HEK293T (cell line): Measurements from ENCODE around the gene KIAA1671.

Experiments used
- CTCF ChIA-PET: fragments of 350-600 bp; formaldehyde crosslinking; extraction: SDS; loops from one replicate; lab custom pipeline; 2021; ENCODE audit warnings: antibody characterized with exemption, inconsistent platforms; lab: Yijun Ruan, JAX
- POLR2A ChIA-PET: fragments of 350-600 bp; formaldehyde crosslinking; extraction: SDS; loops from one replicate; lab custom pipeline; 2020; ENCODE audit warnings: antibody characterized with exemption, inconsistent platforms; lab: Yijun Ruan, JAX
- DNase-seq: peaks from one replicate; pipeline ENCODE4 v3.0.0; 2012; ENCODE audit warnings: mixed read lengths; ENCODE audit errors: extremely low spot score
- ARNT ChIP-seq: fragments of 450-650 bp; IDR thresholded peaks from 2 replicates; pipeline ENCODE4 v1.6.1; 2017; ENCODE audit warnings: mild to moderate bottlenecking
- BHLHE40 ChIP-seq: fragments of 450-650 bp; IDR thresholded peaks from 2 replicates; pipeline ENCODE4 v1.6.1; 2016; ENCODE audit warnings: mild to moderate bottlenecking, moderate library complexity, borderline replicate concordance
- CTBP1 ChIP-seq: fragments of 450-650 bp; IDR thresholded peaks from 2 replicates; pipeline ENCODE4 v1.6.1; 2016; ENCODE audit warnings: borderline replicate concordance
- ELF4 ChIP-seq: fragments of 450-650 bp; IDR thresholded peaks from 2 replicates; pipeline ENCODE4 v1.6.1; 2017; ENCODE audit warnings: antibody characterized with exemption
- FOXA1 ChIP-seq: fragments of 450-650 bp; IDR thresholded peaks from 2 replicates; pipeline ENCODE4 v1.6.1; 2016; ENCODE audit warnings: mild to moderate bottlenecking
- FOXK2 ChIP-seq: fragments of 450-650 bp; IDR thresholded peaks from 2 replicates; pipeline ENCODE4 v1.6.1; 2016; ENCODE audit warnings: mild to moderate bottlenecking
- FOXM1 ChIP-seq: fragments of 450-650 bp; IDR thresholded peaks from 2 replicates; pipeline ENCODE4 v1.6.1; 2017; ENCODE audit warnings: mild to moderate bottlenecking, borderline replicate concordance
- HDGF ChIP-seq: fragments of 450-650 bp; IDR thresholded peaks from 2 replicates; pipeline ENCODE4 v1.6.1; 2017; ENCODE audit warnings: antibody characterized with exemption, borderline replicate concordance
- L3MBTL2 ChIP-seq: fragments of 450-650 bp; conservative IDR thresholded peaks from 2 replicates; pipeline ENCODE4 v1.6.1; 2016; ENCODE audit warnings: mild to moderate bottlenecking
- LEF1 ChIP-seq: fragments of 450-650 bp; IDR thresholded peaks from 2 replicates; pipeline ENCODE4 v1.6.1; 2017; ENCODE audit warnings: mild to moderate bottlenecking, borderline replicate concordance
- NFRKB ChIP-seq: fragments of 450-650 bp; IDR thresholded peaks from 2 replicates; pipeline ENCODE4 v1.6.1; 2016; ENCODE audit warnings: mild to moderate bottlenecking, moderate library complexity
- PKNOX1 ChIP-seq: fragments of 450-650 bp; IDR thresholded peaks from 2 replicates; pipeline ENCODE4 v1.6.1; 2016
- SP1 ChIP-seq: fragments of 450-650 bp; IDR thresholded peaks from 2 replicates; pipeline ENCODE4 v1.6.1; 2017
- SUZ12 ChIP-seq: fragments of 450-650 bp; IDR thresholded peaks from 2 replicates; pipeline ENCODE4 v1.6.1; 2016; ENCODE audit warnings: mild to moderate bottlenecking
- TARDBP ChIP-seq: fragments of 450-650 bp; IDR thresholded peaks from 2 replicates; pipeline ENCODE4 v1.6.1; 2016
- ZNF384 ChIP-seq: fragments of 450-650 bp; IDR thresholded peaks from 2 replicates; pipeline ENCODE4 v1.6.1; 2016

KIAA1671 gene

GRCh38 chr22:24997023-24997422, 44.5 kb downstream of the KIAA1671 start:
- CTCF ChIA-PET, result no interaction called here
- DNase-seq, result no peak
- POLR2A ChIA-PET, result no interaction called here
- no peak for TF ChIP-seq SUZ12

DNA sequence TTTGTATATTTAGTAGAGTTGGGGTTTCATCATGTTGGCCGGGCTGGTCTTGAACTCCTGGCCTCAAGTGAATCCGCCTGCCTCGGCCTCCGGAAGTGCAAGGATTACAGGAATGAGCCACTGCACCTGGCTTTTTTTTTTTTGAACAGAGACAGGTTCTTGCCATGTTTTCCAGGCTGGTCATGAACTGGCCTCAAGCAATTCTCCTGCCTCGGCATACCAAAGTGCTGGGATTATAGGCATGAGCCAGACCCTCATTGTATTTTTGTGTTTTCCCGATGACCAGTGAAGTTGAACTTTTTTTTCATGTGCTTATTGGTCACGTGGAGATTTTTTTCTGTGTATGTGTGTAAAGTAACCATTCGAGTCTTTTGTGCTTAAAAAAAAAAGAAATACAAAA, 48.2 kb downstream of the KIAA1671 start:
- TF ChIP-seq NFRKB (no peak), SP1 (no peak)
- DNase-seq, result no peak
- ChIA-PET CTCF (no interaction called here), POLR2A (interaction anchor here (1.4 kb wide), 1 partner anchor 13 kb away, joined by 3 read pairs; no protein-coding TSS in a partner anchor)

DNA sequence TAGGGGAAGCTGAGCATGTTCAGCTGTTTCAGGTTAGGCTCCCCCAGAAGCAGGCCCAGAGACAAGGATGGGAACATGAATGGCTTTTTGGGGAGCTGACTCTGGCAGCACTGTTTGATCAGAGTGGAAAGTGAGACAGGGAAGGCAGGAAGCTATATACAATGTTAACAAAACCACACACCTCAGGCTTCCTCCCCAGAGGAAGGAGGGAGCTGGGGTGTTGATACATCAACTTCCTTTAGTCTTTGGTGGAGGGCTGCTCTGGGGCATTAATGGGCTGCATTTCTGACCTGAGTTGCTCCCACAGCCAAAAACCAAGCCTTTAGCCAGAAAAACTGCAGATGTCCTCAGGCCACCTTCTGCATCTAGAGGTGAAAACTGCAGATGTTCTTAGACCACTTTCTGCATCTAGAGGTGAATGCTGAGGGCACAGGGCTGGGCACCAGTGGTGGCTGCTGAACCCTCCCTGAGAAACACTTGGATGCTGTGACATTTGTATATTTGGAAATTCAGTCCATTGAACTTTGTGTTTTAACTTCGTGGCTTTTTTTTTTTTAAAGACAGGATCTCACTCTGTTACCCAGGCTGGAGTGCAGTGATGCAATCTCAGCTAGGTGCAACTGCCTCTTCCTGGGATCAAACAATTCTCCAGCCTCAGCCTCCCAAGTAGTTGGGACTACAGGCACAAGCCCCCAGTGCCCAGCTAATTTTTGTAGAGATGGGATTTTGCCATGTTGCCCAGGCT, 49.9 kb downstream of the KIAA1671 start:
- ChIA-PET POLR2A (no interaction called here), CTCF (no interaction called here)
- DNase-seq, result no peak
- TF ChIP-seq FOXK2 (no peak), ELF4 (no peak), FOXM1 (no peak), ZNF384 (no peak), HDGF (no peak), PKNOX1 (no peak), LEF1 (no peak), ARNT (no peak), TARDBP (no peak), CTBP1 (no peak), SP1 (no peak), L3MBTL2 (no peak), SUZ12 (no peak), FOXA1 (no peak), NFRKB (no peak), BHLHE40 (no peak)

GRCh38 chr22:25006354-25006753, 53.8 kb downstream of the KIAA1671 start:
- CTCF ChIA-PET, result no interaction called here
- POLR2A ChIA-PET, result no interaction called here
- TF ChIP-seq ARNT (no peak), FOXA1 (no peak), SP1 (no peak), L3MBTL2 (no peak), HDGF (no peak)
- DNase-seq, result no peak

GRCh38 chr22:25007444-25008106, 55.1 kb downstream of the KIAA1671 start:
- POLR2A ChIA-PET, result no interaction called here
- TF ChIP-seq FOXK2, result no peak
- no peak for TF ChIP-seq SP1
- CTCF ChIA-PET, result no interaction called here
- DNase-seq, result no peak

DNA sequence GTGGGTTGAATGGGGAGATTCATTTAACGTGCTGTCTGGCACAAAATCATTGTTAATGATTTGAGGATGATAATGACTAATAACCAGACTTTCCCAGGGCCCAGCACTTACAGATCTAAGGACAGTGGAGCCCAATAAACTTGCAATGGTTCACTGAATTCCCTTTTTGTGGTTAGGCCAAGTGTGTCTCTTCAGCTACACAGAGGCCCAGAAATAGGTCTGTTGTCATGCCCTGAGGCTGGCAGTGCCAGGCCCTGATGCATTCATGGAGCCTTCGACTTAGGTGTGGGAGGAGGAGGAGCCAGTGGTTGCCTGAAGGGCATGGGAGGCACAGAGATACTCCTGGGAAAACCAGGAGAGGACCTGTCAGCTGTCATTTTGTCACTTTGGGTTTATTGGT, 56.1 kb downstream of the KIAA1671 start:
- POLR2A ChIA-PET, result no interaction called here
- DNase-seq, result no peak
- TF ChIP-seq TARDBP (no peak), FOXA1 (no peak), ARNT (no peak), SP1 (no peak), SUZ12 (no peak), BHLHE40 (no peak), PKNOX1 (no peak), CTBP1 (no peak), L3MBTL2 (no peak), FOXM1 (no peak), ELF4 (no peak), FOXK2 (no peak), HDGF (no peak)
- CTCF ChIA-PET, result no interaction called here

DNA sequence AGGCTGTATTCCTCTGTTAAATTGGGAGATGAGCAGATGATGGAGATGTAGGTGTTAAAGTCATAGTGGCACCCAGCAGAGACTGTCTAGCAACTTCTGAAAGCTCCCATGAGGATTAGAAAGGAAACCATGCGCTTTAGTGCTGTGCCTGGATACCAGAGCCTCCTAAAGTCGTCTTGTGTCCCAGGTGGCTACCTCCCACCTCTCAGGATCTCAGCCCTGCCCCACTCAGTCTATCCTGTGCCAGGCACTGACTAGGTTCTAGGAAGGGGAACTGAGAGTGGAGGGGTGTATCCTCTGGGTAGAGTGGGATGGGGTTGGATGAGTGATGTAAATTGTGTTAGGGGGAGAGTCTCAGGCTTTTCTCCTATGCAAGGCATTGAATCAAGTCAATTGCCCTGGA, 60.2 kb downstream of the KIAA1671 start:
- CTCF ChIA-PET, result no interaction called here
- POLR2A ChIA-PET, result interaction anchor here (1.5 kb wide), 1 partner anchor 12 kb away, joined by 3 read pairs; no protein-coding TSS in a partner anchor
- TF ChIP-seq ZNF384 (no peak), SP1 (no peak), TARDBP (no peak), ARNT (no peak), NFRKB (no peak), PKNOX1 (no peak), ELF4 (no peak)

More for the DNA sequence above, 60.2 kb downstream of the KIAA1671 start:
- DNase-seq, result no peak
